Measurements from ENCODE around the gene RBM44. TPM values are rescaled to one million over a fixed set of nuclear protein-coding genes. Genes with fewer than 3 reads are reported as not detected.

Gene RBM44
- total RNA-seq, 1 experiment from 2014 or later: 0.03 TPM

GRCh38 chr2:237876951-237877491 lies 78.4 kb downstream of the RBM44 start:
- in situ Hi-C loops (cut with HindIII; ENCODE audit: low pct_unique_long_range_greater_than_20kb, low sequenced_read_pairs): no loop called here
- DNase-seq (ENCODE audit: low read depth): no peak

- in situ Hi-C loops (cut with HindIII; ENCODE audit: low pct_unique_long_range_greater_than_20kb, low sequenced_read_pairs): no loop called here
- DNase-seq (ENCODE audit: low read depth): no peak
These were observed 79.2 kb downstream of the RBM44 start for GRCh38 chr2:237877576-237878307.

GRCh38 chr2:237878321-237879057 lies 79.9 kb downstream of the RBM44 start:
- in situ Hi-C loops (cut with HindIII; ENCODE audit: low pct_unique_long_range_greater_than_20kb, low sequenced_read_pairs): no loop called here
- DNase-seq (ENCODE audit: low read depth): no peak

- in situ Hi-C loops (cut with HindIII; ENCODE audit: low pct_unique_long_range_greater_than_20kb, low sequenced_read_pairs): no loop called here
- no peak for DNase-seq (ENCODE audit: low read depth)
These were observed 80.5 kb downstream of the RBM44 start for GRCh38 chr2:237879058-237879430.

GRCh38 chr2:237879991-237880560 lies 81.5 kb downstream of the RBM44 start:
- in situ Hi-C loops (cut with HindIII; ENCODE audit: low pct_unique_long_range_greater_than_20kb, low sequenced_read_pairs): no loop called here

GRCh38 chr2:237882510-237883481 lies 84.2 kb downstream of the RBM44 start:
- in situ Hi-C loops (cut with HindIII; ENCODE audit: low pct_unique_long_range_greater_than_20kb, low sequenced_read_pairs): no loop called here
- no peak for DNase-seq (ENCODE audit: low read depth)

More at GRCh38 chr2:237879991-237880560, 81.5 kb downstream of the RBM44 start:
- DNase-seq (ENCODE audit: low read depth): no peak

- DNase-seq (ENCODE audit: low read depth): no peak
- in situ Hi-C loops (cut with HindIII; ENCODE audit: low pct_unique_long_range_greater_than_20kb, low sequenced_read_pairs): no loop called here
These were observed 85.4 kb downstream of the RBM44 start for GRCh38 chr2:237883951-237884446.

- DNase-seq (ENCODE audit: low read depth): no peak
- in situ Hi-C loops (cut with HindIII; ENCODE audit: low pct_unique_long_range_greater_than_20kb, low sequenced_read_pairs): no loop called here
These were observed 86.1 kb downstream of the RBM44 start for GRCh38 chr2:237884681-237885080.

GRCh38 chr2:237885111-237885930 lies 86.7 kb downstream of the RBM44 start:
- in situ Hi-C loops (cut with HindIII; ENCODE audit: low pct_unique_long_range_greater_than_20kb, low sequenced_read_pairs): no loop called here
- DNase-seq (ENCODE audit: low read depth): no peak

GRCh38 chr2:237885931-237886684 lies 87.5 kb downstream of the RBM44 start:
- no peak for DNase-seq (ENCODE audit: low read depth)
- in situ Hi-C loops (cut with HindIII; ENCODE audit: low pct_unique_long_range_greater_than_20kb, low sequenced_read_pairs): no loop called here

GRCh38 chr2:237886685-237887481 lies 88.3 kb downstream of the RBM44 start:
- DNase-seq (ENCODE audit: low read depth): no peak
- in situ Hi-C loops (cut with HindIII; ENCODE audit: low pct_unique_long_range_greater_than_20kb, low sequenced_read_pairs): no loop called here

GRCh38 chr2:237888389-237888788 lies 89.8 kb downstream of the RBM44 start:
- DNase-seq (ENCODE audit: low read depth): no peak

GRCh38 chr2:237889016-237889415 lies 90.4 kb downstream of the RBM44 start:
- DNase-seq (ENCODE audit: low read depth): no peak
- in situ Hi-C loops (cut with HindIII; ENCODE audit: low pct_unique_long_range_greater_than_20kb, low sequenced_read_pairs): no loop called here

More at GRCh38 chr2:237888389-237888788, 89.8 kb downstream of the RBM44 start:
- in situ Hi-C loops (cut with HindIII; ENCODE audit: low pct_unique_long_range_greater_than_20kb, low sequenced_read_pairs): no loop called here

GRCh38 chr2:237889811-237890210 lies 91.2 kb downstream of the RBM44 start:
- in situ Hi-C loops (cut with HindIII; ENCODE audit: low pct_unique_long_range_greater_than_20kb, low sequenced_read_pairs): no loop called here
- DNase-seq (ENCODE audit: low read depth): no peak

Measured in Caki2 (cell line).